K562 treated with DMSO at 1 percent for 12 hours (cell line): ENCODE data around the gene TTLL1. TPM values are rescaled to one million over a fixed set of nuclear protein-coding genes. Genes with fewer than 3 reads are reported as not detected.

Experiments used
- total RNA-seq: library from RNA; unstranded; fragments of 300-600 nt; gene quantifications from 2 replicates; pipeline ENCODE4 v1.2.3, GENCODE V29; 2022; ENCODE audit not compliant: insufficient read depth

TTLL1 gene
- total RNA-seq = 2.9 and 3.0 TPM in 2 replicates

GRCh38 chr22:43088984-43089717, at the start of gene TTLL1:
TSS of gene TTLL1 (minus strand) at chr22:43089391. CDS start at chr22:43075586, 13,805 bp downstream.

GRCh38 chr22:43110444-43110926, 21.3 kb upstream of the TTLL1 start, which contains the start of gene BIK:
TSS of gene BIK (plus strand) at chr22:43110750. CDS start at chr22:43124023, 13,273 bp downstream.

GRCh38 chr22:43014869-43015676, 74.1 kb downstream of the TTLL1 start, which contains the start of gene PACSIN2:
TSS of gene PACSIN2 (minus strand) at chr22:43015149. CDS start at chr22:42912080, 103,069 bp downstream.

Other genes with a start within 250 kb of the TTLL1 start
- gene ARFGAP3, start 232.1 kb downstream of the TTLL1 start, total RNA-seq = 20.7 and 39.3 TPM in 2 replicates
- gene PACSIN2, start 74.2 kb downstream of the TTLL1 start, total RNA-seq = 30.6 and 65.9 TPM in 2 replicates
- 1.2 TPM in 1 of 2 replicates, not detected in the other for gene BIK, start 21.4 kb upstream of the TTLL1 start, total RNA-seq
- gene MCAT, start 54.0 kb upstream of the TTLL1 start, total RNA-seq = 12.4 and 16.1 TPM in 2 replicates
- 76.3 and 140 TPM in 2 replicates for gene TSPO, start 62.2 kb upstream of the TTLL1 start, total RNA-seq
- gene TTLL12, start 97.7 kb upstream of the TTLL1 start, total RNA-seq = 43.2 and 67.0 TPM in 2 replicates